HCT116 (cell line): ENCODE results near the gene SCN2B. TPM values are rescaled to one million over a fixed set of nuclear protein-coding genes. Genes with fewer than 3 reads are reported as not detected.

Experiments used
- ATAC-seq: fragments of 200-7000 bp; cut with Tn5 transposase; 2 replicates; pipeline ENCODE4 v1.9.1; 2020; ENCODE audit warnings: mild to moderate bottlenecking, moderate library complexity
- BruUV-seq: library from RNA; stranded (reverse); fragments of 400-500 nt; replicated peaks from 2 replicates; lab custom pipeline; 2021; lab: Mats Ljungman, UMichigan
- CTCF ChIA-PET: fragments of 300-600 bp; sonication (Branson Sonifier 250); formaldehyde crosslinking; loops from one replicate; lab custom pipeline; 2021; ENCODE audit warnings: antibody characterized with exemption; lab: Charles Lee
- POLR2A ChIA-PET: fragments of 300-600, 350-600 bp; sonication (Branson Sonifier 250); formaldehyde crosslinking; loops from one replicate; lab custom pipeline; 2021; ENCODE audit warnings: antibody characterized with exemption; lab: Charles Lee
- RAD21 ChIA-PET, 2 experiments: fragments of 300-600 bp; sonication (Branson Sonifier 250); formaldehyde crosslinking; loops; one replicate each; lab custom pipeline; 2023; ENCODE audit warnings: low total read pairs in 2 of 2; ENCODE audit not compliant: uncharacterized antibody in 2 of 2, unreplicated experiment in 2 of 2, low non-redundant PET in 1 of 2; lab: Charles Lee
- DNase-seq: peaks from one replicate; pipeline ENCODE4 v3.0.0-alpha.2; 2010; ENCODE audit warnings: low read depth, low spot score
- H2AFZ ChIP-seq: fragments of 200-600 bp; shearing (Covaris generic), sonication (generic); 2 replicates; pipeline ENCODE4 v1.6.1; 2017; ENCODE audit warnings: low read depth, mixed run types, mixed read lengths, antibody characterized with exemption, low read length; ENCODE audit not compliant: poor library complexity, severe bottlenecking
- H3K27ac ChIP-seq: 2 replicates; pipeline ENCODE4 v1.5.1; 2012; ENCODE audit warnings: low read depth, low read length
- H3K27me3 ChIP-seq: fragments of 200-600 bp; sonication (generic); 2 replicates; pipeline ENCODE4 v1.6.1; 2016; ENCODE audit warnings: mixed run types, low read length, mixed read lengths; ENCODE audit not compliant: insufficient read depth
- H3K36me3 ChIP-seq, 2 experiments: fragments of 200-500 bp in 1 of 2; fragments of 200-600 bp in 1 of 2; sonication (Bioruptor generic) in 1 of 2; sonication (generic) in 1 of 2; 2 replicates each; pipeline versions ENCODE4 v1.5.1 to v1.6.1; 2014 to 2016; ENCODE audit warnings: low read length in 2 of 2, inconsistent platforms in 1 of 2, mixed read lengths in 1 of 2, mixed run types in 1 of 2; ENCODE audit not compliant: insufficient read depth in 2 of 2, control insufficient read depth in 1 of 2
- H3K4me1 ChIP-seq, 2 experiments: fragments of 200-600 bp in 1 of 2; sonication (generic) in 1 of 2; 2 replicates each; pipeline versions ENCODE4 v1.5.1 to v1.6.1; 2012 to 2017; ENCODE audit warnings: low read length in 2 of 2, inconsistent platforms in 1 of 2, mild to moderate bottlenecking in 1 of 2, mixed read lengths in 1 of 2, mixed run types in 1 of 2, moderate library complexity in 1 of 2; ENCODE audit not compliant: insufficient read depth in 2 of 2, control insufficient read depth in 1 of 2
- H3K4me2 ChIP-seq: fragments of 200-600 bp; sonication (generic); 2 replicates; pipeline ENCODE4 v1.6.1; 2017; ENCODE audit warnings: mixed run types, low read length, mixed read lengths
- H3K4me3 ChIP-seq, 2 experiments: fragments of 200-600 bp in 1 of 2; sonication (generic) in 1 of 2; replicated peaks in 1 of 2; 2 replicates each; pipeline ENCODE4 v1.5.1; 2011 to 2016; ENCODE audit warnings: low read length in 2 of 2, control low read depth in 1 of 2, low read depth in 1 of 2, mild to moderate bottlenecking in 1 of 2, mixed read lengths in 1 of 2, mixed run types in 1 of 2
- H3K79me2 ChIP-seq: fragments of 200-600 bp; sonication (generic); 2 replicates; pipeline ENCODE4 v1.6.1; 2017; ENCODE audit warnings: mild to moderate bottlenecking, mixed run types, low read length, moderate library complexity, mixed read lengths; ENCODE audit not compliant: insufficient read depth
- H3K9ac ChIP-seq: fragments of 200-600 bp; sonication (generic); 2 replicates; pipeline ENCODE4 v1.6.1; 2016; ENCODE audit warnings: low read length, mixed read lengths
- H3K9me2 ChIP-seq: fragments of 200-600 bp; sonication (generic), shearing (Covaris generic); 2 replicates; pipeline ENCODE4 v1.6.1; 2017; ENCODE audit warnings: mixed run types, mild to moderate bottlenecking, moderate library complexity; ENCODE audit not compliant: insufficient read depth
- H3K9me3 ChIP-seq, 2 experiments: fragments of 200-500 bp in 1 of 2; fragments of 200-600 bp in 1 of 2; sonication (Bioruptor generic) in 1 of 2; sonication (generic) in 1 of 2; 2 replicates each; pipeline ENCODE4 v1.6.1; 2014 to 2017; ENCODE audit warnings: low read length in 2 of 2, mixed read lengths in 2 of 2, inconsistent platforms in 1 of 2, low read depth in 1 of 2, mild to moderate bottlenecking in 1 of 2, mixed run types in 1 of 2, moderate library complexity in 1 of 2; ENCODE audit not compliant: control insufficient read depth in 1 of 2, insufficient read depth in 1 of 2
- H4K20me1 ChIP-seq: fragments of 200-600 bp; sonication (generic), shearing (Covaris generic); 2 replicates; pipeline ENCODE4 v1.6.1; 2017; ENCODE audit warnings: mixed run types, mild to moderate bottlenecking, moderate library complexity; ENCODE audit not compliant: insufficient read depth
- ATF3 ChIP-seq: IDR thresholded peaks from 2 replicates; pipeline ENCODE4 v1.6.1; 2012
- CBX3 ChIP-seq: IDR thresholded peaks from 2 replicates; pipeline ENCODE4 v1.6.1; 2012; ENCODE audit warnings: low read depth
- CEBPB ChIP-seq: IDR thresholded peaks from 2 replicates; pipeline ENCODE4 v1.6.1; 2012; ENCODE audit warnings: low read depth
- EGR1 ChIP-seq: IDR thresholded peaks from 2 replicates; pipeline ENCODE4 v1.6.1; 2012; ENCODE audit warnings: low read depth
- ELF1 ChIP-seq: IDR thresholded peaks from 2 replicates; pipeline ENCODE4 v1.6.1; 2012; ENCODE audit warnings: low read depth, borderline replicate concordance
- EZH2 ChIP-seq: fragments of 200-600 bp; sonication (generic); IDR thresholded peaks from 2 replicates; pipeline ENCODE4 v1.6.1; 2017; ENCODE audit warnings: antibody characterized with exemption, mixed run types
- EZH2phosphoT487 ChIP-seq: fragments of 200-600 bp; IDR thresholded peaks from 2 replicates; pipeline ENCODE4 v1.6.1; 2018; ENCODE audit warnings: antibody characterized with exemption, borderline replicate concordance
- FOSL1 ChIP-seq: IDR thresholded peaks from 2 replicates; pipeline ENCODE4 v1.6.1; 2012; ENCODE audit warnings: low read depth
- JUND ChIP-seq: IDR thresholded peaks from 2 replicates; pipeline ENCODE4 v1.6.1; 2012
- MAX ChIP-seq: IDR thresholded peaks from 2 replicates; pipeline ENCODE4 v1.6.1; 2012
- POLR2A ChIP-seq: IDR thresholded peaks from 2 replicates; pipeline ENCODE4 v1.7.0; 2011; ENCODE audit warnings: borderline replicate concordance; ENCODE audit not compliant: insufficient read depth, insufficient read length; ENCODE audit errors: extremely low read depth
- POLR2AphosphoS5 ChIP-seq: IDR thresholded peaks from 2 replicates; pipeline ENCODE4 v1.6.1; 2011; ENCODE audit warnings: mild to moderate bottlenecking, low read depth, low read length, moderate library complexity
- RAD21 ChIP-seq: IDR thresholded peaks from 2 replicates; pipeline ENCODE4 v1.6.1; 2012; ENCODE audit warnings: low read depth, mild to moderate bottlenecking
- REST ChIP-seq: IDR thresholded peaks from 2 replicates; pipeline ENCODE4 v1.6.1; 2012; ENCODE audit warnings: low read depth
- SIN3A ChIP-seq: IDR thresholded peaks from 2 replicates; pipeline ENCODE4 v1.6.1; 2012; ENCODE audit warnings: low read depth
- SRF ChIP-seq: IDR thresholded peaks from 2 replicates; pipeline ENCODE4 v1.6.1; 2012; ENCODE audit warnings: low read depth
- TCF7L2 ChIP-seq: IDR thresholded peaks from 2 replicates; pipeline ENCODE4 v1.7.0; 2011; ENCODE audit warnings: borderline replicate concordance, inconsistent platforms; ENCODE audit not compliant: insufficient read depth, insufficient read length; ENCODE audit errors: extremely low read depth
- YY1 ChIP-seq: IDR thresholded peaks from 2 replicates; pipeline ENCODE4 v1.6.1; 2011; ENCODE audit warnings: low read length, low read depth, moderate library complexity, mild to moderate bottlenecking; ENCODE audit not compliant: insufficient replicate concordance; ENCODE audit errors: extremely low read depth
- ZBTB33 ChIP-seq: IDR thresholded peaks from 2 replicates; pipeline ENCODE4 v1.6.1; 2011; ENCODE audit warnings: mild to moderate bottlenecking, low read length, moderate library complexity; ENCODE audit not compliant: insufficient replicate concordance; ENCODE audit errors: extremely low read depth
- ZNF274 ChIP-seq: fragments of 200-500 bp; sonication (Bioruptor generic); IDR thresholded peaks from 2 replicates; pipeline ENCODE4 v1.6.1; 2014; ENCODE audit warnings: mild to moderate bottlenecking, low read depth, low read length, inconsistent platforms
- intact Hi-C: fragments of 100-400 bp; cut with micrococcal nuclease; formaldehyde crosslinking; loops from 2 replicates; pipeline ENCODE4 v1.10.0; 2022
- total RNA-seq: library from RNA; stranded (reverse); gene quantifications from one replicate; pipeline ENCODE4 v1.2.1, GENCODE V29; 2021; ENCODE audit not compliant: unreplicated experiment

SCN2B gene
- total RNA-seq, 1 experiment from 2014 or later, result not detected

- no peaks in the 10 kb centered on the region for H3K9me2 ChIP-seq
- DNase-seq, result no peak
- CTCF ChIA-PET, result no interaction called here
- TF ChIP-seq EZH2, result no peak
- TF ChIP-seq TCF7L2, result no peak
- TF ChIP-seq YY1, result no peak
- TF ChIP-seq EZH2phosphoT487, result no peak
- no peak for TF ChIP-seq EGR1
- no peak for TF ChIP-seq ZNF274
- TF ChIP-seq MAX, result no peak
- no peak for TF ChIP-seq CEBPB
- no peak for TF ChIP-seq REST
- no peak for TF ChIP-seq ATF3
- TF ChIP-seq SIN3A, result no peak
- TF ChIP-seq FOSL1, result no peak
- TF ChIP-seq RAD21, result no peak
- no peak for TF ChIP-seq ELF1
- TF ChIP-seq SRF, result no peak
- TF ChIP-seq POLR2A, result no peak
- no peak for TF ChIP-seq ZBTB33
- TF ChIP-seq POLR2AphosphoS5, result no peak
- no peak for TF ChIP-seq CBX3
- TF ChIP-seq JUND, result no peak
- TF ChIP-seq, all 23 proteins: peak for 0
- RAD21 ChIA-PET, result interaction anchor here in 1 of 2 experiments (0.6 kb wide), 2 partner anchors 100 to 213 kb away, joined by 4 to 5 read pairs; no protein-coding TSS in a partner anchor
- Histone ChIP-seq H3K27me3 (no peaks in the 10 kb centered on the region), H3K79me2 (no peaks in the 10 kb centered on the region), H4K20me1 (no peaks in the 10 kb centered on the region), H3K4me1 (peaks cover 10 to 24% of the 10 kb centered on the region in 2 experiments; a peak in 3 of 4 replicates), H3K4me2 (peak overlapping the region; percentile 79), H3K9ac (no peak overlapping the region), H3K36me3 (no peaks in the 10 kb centered on the region), H3K27ac (no peak overlapping the region), H3K4me3 (peak overlapping the region in 1 of 2 experiments; percentile 50; a peak in 2 of 4 replicates), H2AFZ (peak overlapping the region; percentile 31), H3K9me3 (no peaks in the 10 kb centered on the region)
- POLR2A ChIA-PET, result no interaction called here
- no TSS peak for BruUV-seq
- ATAC-seq, result no peak
- intact Hi-C loops, result loop anchor here (10.0 kb wide), 1 partner anchor 543 kb away; no protein-coding TSS in a partner anchor
These were observed 24.4 kb downstream of the SCN2B start for GRCh38 chr11:118152020-118152551.
